Measurements from ENCODE around the gene ZC3H18. TPM values are rescaled to one million over a fixed set of nuclear protein-coding genes. Genes with fewer than 3 reads are reported as not detected.
A peak's percentile ranks its signal among the peaks of the same experiment; 100 is the strongest.

The ZC3H18 gene
- total and polyA plus RNA-seq, 10 of the 15 experiments (the other 5 are each of a cell fraction or from before 2014, with no cell fraction given), result 1.0 to 58.3 (median 22.4) TPM

- TF ChIP-seq E2F8 (IDR thresholded peaks at IDR 0.05; ENCODE audit: low read depth, partially characterized antibody) (no peak), NFIC (IDR thresholded peaks at IDR 0.05; ENCODE audit: low read depth, low read length) (no peak), TBL1XR1 (IDR thresholded peaks at IDR 0.05; ENCODE audit: low read depth, low read length) (no peak), ZBED1 (IDR thresholded peaks at IDR 0.05; ENCODE audit: borderline replicate concordance) (no peak), MXI1 (IDR thresholded peaks at IDR 0.05; ENCODE audit: low read depth, low read length) (no peak), ZNF207 (IDR thresholded peaks at IDR 0.05; ENCODE audit: borderline replicate concordance) (no peak), MTA3 (IDR thresholded peaks at IDR 0.05; ENCODE audit: borderline replicate concordance, low read length) (no peak), RCOR1 (conservative IDR thresholded peaks at IDR 0.05; ENCODE audit: low read depth, low read length) (no peak), HDAC6 (IDR thresholded peaks at IDR 0.05; ENCODE audit: unreplicated experiment) (no peak), IKZF1 (conservative IDR thresholded peaks at IDR 0.05) (peak; percentile 69; the same call in 1 of the 2 replicates), STAT3 (IDR thresholded peaks at IDR 0.05; ENCODE audit: low read depth, low read length) (no peak), STAT1 (conservative IDR thresholded peaks at IDR 0.05) (no peak), BACH1 (IDR thresholded peaks at IDR 0.05; ENCODE audit: borderline replicate concordance) (peak; percentile 75; the same call in 1 of the 2 replicates), POU2F2 (IDR thresholded peaks at IDR 0.05; ENCODE audit: borderline replicate concordance, low read depth, low read length) (peak; percentile 51; the same call in 2 of the 3 replicates), CHD1 (IDR thresholded peaks at IDR 0.05; ENCODE audit: low read depth, low read length) (no peak), KLF5 (IDR thresholded peaks at IDR 0.05; ENCODE audit: partially characterized antibody) (peak; percentile 66), HDGF (IDR thresholded peaks at IDR 0.05) (peak; percentile 90), ATF2 (IDR thresholded peaks at IDR 0.05; ENCODE audit: low read length) (no peak), POLR2AphosphoS2 (IDR thresholded peaks at IDR 0.05; ENCODE audit: low read depth, low read length) (peak; percentile 69; the same call in 1 of the 2 replicates), NR2C1 (IDR thresholded peaks at IDR 0.05) (peak; percentile 93), MEF2B (IDR thresholded peaks at IDR 0.05; ENCODE audit: partially characterized antibody, poor library complexity, severe bottlenecking) (no peak), CHD4 (IDR thresholded peaks at IDR 0.05) (no peak), RBBP5 (conservative IDR thresholded peaks at IDR 0.05) (no peak), ZNF592 (IDR thresholded peaks at IDR 0.05) (no peak)
Measured at GRCh38 chr16:88662843-88663606, 92.8 kb downstream of the ZC3H18 start, which contains the start of gene MVD (continued).

All from GM12878 (cell line).